K562 (cell line): ENCODE results near the gene JUND. TPM values are rescaled to one million over a fixed set of nuclear protein-coding genes. Genes with fewer than 3 reads are reported as not detected.
A peak's percentile ranks its signal among the peaks of the same experiment; 100 is the strongest.

Source experiments
- HDGF ChIP-seq: fragments of 450-650 bp; IDR thresholded peaks from 2 replicates; pipeline ENCODE4 v1.6.1; 2016
- KDM5B ChIP-seq: fragments of 200-600 bp; sonication (generic); IDR thresholded peaks from 2 replicates; pipeline ENCODE4 v1.6.1; 2012; ENCODE audit warnings: low read depth, mild to moderate bottlenecking, moderate library complexity, low read length, control low read depth, inconsistent platforms; ENCODE audit not compliant: insufficient replicate concordance
- MTA1 ChIP-seq: fragments of 450-650 bp; IDR thresholded peaks from 2 replicates; pipeline ENCODE4 v1.6.1; 2017; ENCODE audit warnings: borderline replicate concordance
- NCOR1 ChIP-seq: fragments of 450-650 bp; IDR thresholded peaks from 2 replicates; pipeline ENCODE4 v1.6.1; 2016; ENCODE audit warnings: mild to moderate bottlenecking, moderate library complexity
- NR2F6 ChIP-seq: fragments of 450-650 bp; formaldehyde crosslinking; IDR thresholded peaks from 2 replicates; pipeline ENCODE4 v1.4.0; 2020; ENCODE audit warnings: mild to moderate bottlenecking
- PHB2 ChIP-seq: fragments of 450-650 bp; IDR thresholded peaks from 2 replicates; pipeline ENCODE4 v1.6.1; 2017; ENCODE audit warnings: low read depth
- POLR2AphosphoS2 ChIP-seq: IDR thresholded peaks from 2 replicates; pipeline ENCODE4 v1.6.1; 2012; ENCODE audit warnings: low read length, improper control_type of control experiment
- POLR2B ChIP-seq: fragments of 450-650 bp; IDR thresholded peaks from 2 replicates; pipeline ENCODE4 v1.6.1; 2018; ENCODE audit warnings: low read depth; ENCODE audit not compliant: partially characterized antibody
- RCOR1 ChIP-seq, 2 experiments: IDR thresholded peaks; 2 replicates each; pipeline ENCODE4 v1.6.1; 2012; ENCODE audit warnings: low read depth in 2 of 2, low read length in 2 of 2, borderline replicate concordance in 1 of 2, improper control_type of control experiment in 1 of 2
- TCFL5 ChIP-seq: fragments of 250-450 bp; sonication (Bioruptor Pico); conservative IDR thresholded peaks from 2 replicates; pipeline ENCODE4 v1.6.1; 2021; ENCODE audit warnings: mild to moderate bottlenecking, moderate library complexity, matching md5 sums
- ZBTB7A ChIP-seq: IDR thresholded peaks from 2 replicates; pipeline ENCODE4 v1.6.1; 2011; ENCODE audit warnings: low read depth, mild to moderate bottlenecking, low read length, moderate library complexity, borderline replicate concordance; ENCODE audit not compliant: control insufficient read depth
- ZNF197 ChIP-seq: fragments of 200-800 bp; sonication (Bioruptor generic); IDR thresholded peaks from 2 replicates; pipeline ENCODE4 v1.6.1; 2016; ENCODE audit warnings: low read depth, missing genetic modification characterization, missing compliant biosample characterization
- ZNF668 ChIP-seq: fragments of 250-450 bp; sonication (Bioruptor Pico); IDR thresholded peaks from 2 replicates; pipeline ENCODE4 v1.8.0; 2022; ENCODE audit warnings: mild to moderate bottlenecking, inconsistent platforms
- ZNF77 ChIP-seq: fragments of 250-450 bp; sonication (Bioruptor Pico); IDR thresholded peaks from 2 replicates; pipeline ENCODE4 v1.5.0; 2020
- polyA plus RNA-seq, 8 experiments: library from polyadenylated mRNA; depleted of rRNA in 4 of 8; stranded (reverse) in 5 of 8; unstranded in 3 of 8; fragments of >200 nt; fragmentation: Nextera tagmentation in 2 of 8; fragmentation: Illumina TruSeq in 1 of 8; extraction: Ambion mirVana in 2 of 8; extraction: Trizol in 1 of 8; gene quantifications; 2 replicates each; pipeline versions ENCODE4 v1.2.1 to v1.2.3, GENCODE V29; 2011 to 2014; ENCODE audit warnings: inconsistent platforms in 1 of 8, missing spikeins in 1 of 8
- total RNA-seq, 7 experiments: library from RNA; depleted of rRNA in 6 of 7; stranded (reverse); fragments of >200 nt in 6 of 7; fragmentation: Illumina TruSeq in 2 of 7; extraction: Trizol in 2 of 7; gene quantifications; 2 replicates each; pipeline versions ENCODE4 v1.2.1 to v1.2.3, GENCODE V29; 2011 to 2021; ENCODE audit warnings: low replicate concordance in 1 of 7
- TF ChIP-seq, protein P1 (sequence below), 2 experiments: fragments of 450-650 bp; formaldehyde crosslinking in 1 of 2; IDR thresholded peaks; 2 replicates each; pipeline versions ENCODE4 v1.4.0 to v1.6.1; 2014 to 2020; ENCODE audit warnings: mild to moderate bottlenecking in 2 of 2, borderline replicate concordance in 1 of 2, low read depth in 1 of 2
- TF ChIP-seq, protein P2 (sequence below): fragments of 250-450 bp; sonication (Bioruptor Pico); IDR thresholded peaks from 2 replicates; pipeline ENCODE4 v1.8.0; 2022; ENCODE audit warnings: inconsistent platforms
- TF ChIP-seq, protein P3 (sequence below): fragments of 450-650 bp; IDR thresholded peaks from 2 replicates; pipeline ENCODE4 v1.6.1; 2016; ENCODE audit warnings: antibody characterized with exemption

Gene JUND
- total and polyA plus RNA-seq, 9 of the 15 experiments (the other 6 are each of a cell fraction or from before 2014, with no cell fraction given), result 6.4 to 286 (median 42.3) TPM

DNA sequence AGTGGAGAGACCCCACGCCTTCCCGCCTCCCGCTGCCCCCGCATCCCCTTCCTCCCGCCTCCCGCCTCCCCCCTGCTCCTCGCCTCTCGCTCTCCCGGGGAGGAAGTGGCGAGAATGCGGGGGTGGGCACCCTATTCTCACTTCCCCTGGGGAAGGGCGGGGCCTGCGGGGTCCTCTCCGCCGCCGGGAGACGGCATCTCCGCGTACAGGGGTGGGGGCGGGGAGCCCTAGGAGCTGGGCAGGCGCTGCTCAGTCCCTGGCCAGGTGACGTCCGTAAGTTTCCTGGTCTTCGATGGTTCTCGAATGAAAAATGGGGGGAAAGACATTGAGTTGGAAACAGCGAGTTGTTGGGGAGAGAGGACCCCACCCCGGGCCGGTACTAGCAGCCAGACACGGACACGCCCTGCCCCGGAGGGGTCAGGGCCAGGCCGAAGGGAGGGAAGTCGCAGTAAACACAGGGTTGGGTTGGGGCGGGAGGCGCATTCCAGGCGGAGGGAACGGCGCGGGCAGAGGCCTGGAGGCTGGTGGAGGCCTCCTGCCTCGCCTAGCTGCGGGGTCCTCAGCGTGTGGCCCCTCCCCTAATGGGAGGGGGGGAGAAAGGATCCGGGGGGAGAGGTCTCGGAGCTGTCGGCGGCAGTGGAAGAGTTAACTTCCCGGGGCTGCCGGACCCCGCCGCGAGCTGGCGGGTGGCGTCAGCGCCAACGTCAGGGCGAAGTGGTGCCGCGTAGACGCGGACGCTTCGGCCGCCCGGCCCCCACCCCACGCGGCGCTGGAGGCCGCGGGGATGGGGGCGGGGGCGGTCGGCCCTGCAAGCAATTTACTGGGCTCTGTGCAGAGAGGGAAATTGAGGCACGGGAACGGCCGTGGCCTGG lies 10.4 kb upstream of the JUND start (continued):
- TF ChIP-seq, protein P1, sequence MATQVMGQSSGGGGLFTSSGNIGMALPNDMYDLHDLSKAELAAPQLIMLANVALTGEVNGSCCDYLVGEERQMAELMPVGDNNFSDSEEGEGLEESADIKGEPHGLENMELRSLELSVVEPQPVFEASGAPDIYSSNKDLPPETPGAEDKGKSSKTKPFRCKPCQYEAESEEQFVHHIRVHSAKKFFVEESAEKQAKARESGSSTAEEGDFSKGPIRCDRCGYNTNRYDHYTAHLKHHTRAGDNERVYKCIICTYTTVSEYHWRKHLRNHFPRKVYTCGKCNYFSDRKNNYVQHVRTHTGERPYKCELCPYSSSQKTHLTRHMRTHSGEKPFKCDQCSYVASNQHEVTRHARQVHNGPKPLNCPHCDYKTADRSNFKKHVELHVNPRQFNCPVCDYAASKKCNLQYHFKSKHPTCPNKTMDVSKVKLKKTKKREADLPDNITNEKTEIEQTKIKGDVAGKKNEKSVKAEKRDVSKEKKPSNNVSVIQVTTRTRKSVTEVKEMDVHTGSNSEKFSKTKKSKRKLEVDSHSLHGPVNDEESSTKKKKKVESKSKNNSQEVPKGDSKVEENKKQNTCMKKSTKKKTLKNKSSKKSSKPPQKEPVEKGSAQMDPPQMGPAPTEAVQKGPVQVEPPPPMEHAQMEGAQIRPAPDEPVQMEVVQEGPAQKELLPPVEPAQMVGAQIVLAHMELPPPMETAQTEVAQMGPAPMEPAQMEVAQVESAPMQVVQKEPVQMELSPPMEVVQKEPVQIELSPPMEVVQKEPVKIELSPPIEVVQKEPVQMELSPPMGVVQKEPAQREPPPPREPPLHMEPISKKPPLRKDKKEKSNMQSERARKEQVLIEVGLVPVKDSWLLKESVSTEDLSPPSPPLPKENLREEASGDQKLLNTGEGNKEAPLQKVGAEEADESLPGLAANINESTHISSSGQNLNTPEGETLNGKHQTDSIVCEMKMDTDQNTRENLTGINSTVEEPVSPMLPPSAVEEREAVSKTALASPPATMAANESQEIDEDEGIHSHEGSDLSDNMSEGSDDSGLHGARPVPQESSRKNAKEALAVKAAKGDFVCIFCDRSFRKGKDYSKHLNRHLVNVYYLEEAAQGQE (IDR thresholded peaks at IDR 0.05; ENCODE audit: borderline replicate concordance), result no peak
- TF ChIP-seq, protein P1 (CRISPR knock-in tag; IDR thresholded peaks at IDR 0.05; ENCODE audit: low read depth), result no peak
- TF ChIP-seq KDM5B, result peak; percentile 34
- no peak for TF ChIP-seq HDGF
- TF ChIP-seq NCOR1, result peak; percentile 79
- no peak for TF ChIP-seq TCFL5 (CRISPR knock-in tag)
- no peak for TF ChIP-seq ZNF77
- TF ChIP-seq ZNF668 (CRISPR knock-in tag), result no peak
- TF ChIP-seq, protein P2, sequence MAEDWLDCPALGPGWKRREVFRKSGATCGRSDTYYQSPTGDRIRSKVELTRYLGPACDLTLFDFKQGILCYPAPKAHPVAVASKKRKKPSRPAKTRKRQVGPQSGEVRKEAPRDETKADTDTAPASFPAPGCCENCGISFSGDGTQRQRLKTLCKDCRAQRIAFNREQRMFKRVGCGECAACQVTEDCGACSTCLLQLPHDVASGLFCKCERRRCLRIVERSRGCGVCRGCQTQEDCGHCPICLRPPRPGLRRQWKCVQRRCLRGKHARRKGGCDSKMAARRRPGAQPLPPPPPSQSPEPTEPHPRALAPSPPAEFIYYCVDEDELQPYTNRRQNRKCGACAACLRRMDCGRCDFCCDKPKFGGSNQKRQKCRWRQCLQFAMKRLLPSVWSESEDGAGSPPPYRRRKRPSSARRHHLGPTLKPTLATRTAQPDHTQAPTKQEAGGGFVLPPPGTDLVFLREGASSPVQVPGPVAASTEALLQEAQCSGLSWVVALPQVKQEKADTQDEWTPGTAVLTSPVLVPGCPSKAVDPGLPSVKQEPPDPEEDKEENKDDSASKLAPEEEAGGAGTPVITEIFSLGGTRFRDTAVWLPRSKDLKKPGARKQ (CRISPR knock-in tag), result no peak
- TF ChIP-seq NR2F6 (CRISPR knock-in tag), result no peak
- peak in 1 of 2 experiments; percentile 52; a peak in 2 of 4 replicates for TF ChIP-seq RCOR1 (IDR thresholded peaks at IDR 0.05; ENCODE audit: borderline replicate concordance in 1 of 2, low read depth in 2 of 2, low read length in 2 of 2)
- TF ChIP-seq ZNF197, result no peak
- peak; percentile 87 for TF ChIP-seq ZBTB7A
- no peak for TF ChIP-seq POLR2AphosphoS2
- TF ChIP-seq PHB2, result no peak
- TF ChIP-seq MTA1, result peak; percentile 61; the same call in 1 of the 2 replicates
- TF ChIP-seq, protein P3, sequence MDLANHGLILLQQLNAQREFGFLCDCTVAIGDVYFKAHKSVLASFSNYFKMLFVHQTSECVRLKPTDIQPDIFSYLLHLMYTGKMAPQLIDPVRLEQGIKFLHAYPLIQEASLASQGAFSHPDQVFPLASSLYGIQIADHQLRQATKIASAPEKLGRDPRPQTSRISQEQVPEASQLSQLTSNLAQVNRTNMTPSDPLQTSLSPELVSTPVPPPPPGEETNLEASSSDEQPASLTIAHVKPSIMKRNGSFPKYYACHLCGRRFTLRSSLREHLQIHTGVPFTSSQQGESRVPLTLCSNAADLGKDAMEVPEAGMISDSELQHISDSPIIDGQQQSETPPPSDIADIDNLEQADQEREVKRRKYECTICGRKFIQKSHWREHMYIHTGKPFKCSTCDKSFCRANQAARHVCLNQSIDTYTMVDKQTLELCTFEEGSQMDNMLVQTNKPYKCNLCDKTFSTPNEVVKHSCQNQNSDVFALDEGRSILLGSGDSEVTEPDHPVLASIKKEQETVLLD, result peak; percentile 69; the same call in 1 of the 2 replicates
- peak; percentile 81 for TF ChIP-seq POLR2B
